B cell (primary cell): ENCODE measurements around the gene TMEM134. TPM values are rescaled to one million over a fixed set of nuclear protein-coding genes. Genes with fewer than 3 reads are reported as not detected.

ENCODE experiments used
- ATAC-seq: fragments of 200-7000 bp; cut with Tn5 transposase; one replicate; pipeline ENCODE4 v1.10.0; 2021; ENCODE audit warnings: low read depth, mild to moderate bottlenecking, moderate number of reproducible peaks, moderate library complexity
- CTCF ChIA-PET: fragments of 350-600 bp; sonication (Branson Sonifier 250); formaldehyde crosslinking; loops from one replicate; lab custom pipeline; 2021; ENCODE audit warnings: antibody characterized with exemption, inconsistent platforms; lab: Charles Lee
- POLR2A ChIA-PET: fragments of 350-600 bp; sonication (Branson Sonifier 250); formaldehyde crosslinking; loops from one replicate; lab custom pipeline; 2021; ENCODE audit warnings: antibody characterized with exemption; lab: Charles Lee
- DNase-seq: peaks from one replicate; pipeline ENCODE4 v3.0.0; 2013
- H2AFZ ChIP-seq: 2 replicates; pipeline ENCODE4 v1.6.1; 2012; ENCODE audit warnings: mild to moderate bottlenecking, low read depth, low read length; ENCODE audit not compliant: insufficient read depth, poor library complexity, severe bottlenecking
- H3K27ac ChIP-seq, 2 donors: 1 replicate in 1 of 2; 2 replicates in 1 of 2; pipeline ENCODE4 v1.5.1; 2012 to 2013; ENCODE audit warnings: low read length in 2 of 2, mild to moderate bottlenecking in 2 of 2, moderate library complexity in 1 of 2
- H3K27me3 ChIP-seq, 4 experiments: fragments of 200-600 bp in 1 of 4; sonication (generic) in 1 of 4; replicated peaks in 1 of 4; 1 replicate in 2 of 4; 2 replicates in 2 of 4; pipeline versions ENCODE4 v1.6.1 to v1.7.0; 2013 to 2016; ENCODE audit warnings: low read length in 3 of 4, mild to moderate bottlenecking in 2 of 4, mixed read lengths in 1 of 4, moderate library complexity in 1 of 4; ENCODE audit not compliant: insufficient read depth in 4 of 4, control insufficient read depth in 3 of 4; ENCODE audit errors: control extremely low read depth in 1 of 4
- H3K36me3 ChIP-seq, 2 experiments: replicated peaks in 1 of 2; 1 replicate in 1 of 2; 2 replicates in 1 of 2; pipeline versions ENCODE4 v1.6.1 to v1.7.1; 2013; ENCODE audit warnings: low read length in 1 of 2; ENCODE audit not compliant: insufficient read depth in 2 of 2, control insufficient read depth in 1 of 2; ENCODE audit errors: control extremely low read depth in 1 of 2, extremely low read depth in 1 of 2
- H3K4me1 ChIP-seq, 2 donors: fragments of 200-600 bp in 1 of 2; sonication (generic) in 1 of 2; 1 replicate in 1 of 2; 2 replicates in 1 of 2; pipeline versions ENCODE4 v1.5.1 to v1.6.1; 2013 to 2017; ENCODE audit warnings: low read length in 2 of 2; ENCODE audit not compliant: control insufficient read depth in 2 of 2, insufficient read depth in 2 of 2
- H3K4me2 ChIP-seq: replicated peaks from 2 replicates; pipeline ENCODE3; 2012; ENCODE audit warnings: mild to moderate bottlenecking, low read depth, low read length; ENCODE audit not compliant: poor library complexity, severe bottlenecking
- H3K4me3 ChIP-seq, 5 experiments: fragments of 200-600 bp in 1 of 5; sonication (generic) in 1 of 5; 1 replicate in 3 of 5; 2 replicates in 2 of 5; pipeline versions ENCODE4 v1.5.1 to v1.7.0; 2011 to 2016; ENCODE audit warnings: low read length in 4 of 5, mild to moderate bottlenecking in 4 of 5, low read depth in 2 of 5, control low read depth in 1 of 5, moderate library complexity in 1 of 5; ENCODE audit not compliant: insufficient read depth in 1 of 5; ENCODE audit errors: control extremely low read depth in 1 of 5, extremely low read depth in 1 of 5
- H3K79me2 ChIP-seq: fragments of 200-600 bp; sonication (generic); one replicate; pipeline ENCODE4 v1.6.0; 2016; ENCODE audit warnings: low read length; ENCODE audit not compliant: control insufficient read depth, insufficient read depth
- H3K9ac ChIP-seq: fragments of 200-600 bp; sonication (generic); 2 replicates; pipeline ENCODE4 v1.6.1; 2017; ENCODE audit warnings: mild to moderate bottlenecking, low read length, moderate library complexity
- H3K9me3 ChIP-seq, 3 donors: one replicate each; pipeline versions ENCODE4 v1.6.1 to v1.7.1; 2013; ENCODE audit warnings: low read length in 2 of 3; ENCODE audit not compliant: control insufficient read depth in 2 of 3, insufficient read depth in 1 of 3; ENCODE audit errors: control extremely low read depth in 1 of 3
- H4K20me1 ChIP-seq: 2 replicates; pipeline ENCODE4 v1.6.0; 2012; ENCODE audit warnings: mild to moderate bottlenecking, low read length; ENCODE audit not compliant: insufficient read depth, control insufficient read depth, poor library complexity, severe bottlenecking
- H3K27ac Mint-ChIP-seq: one replicate; pipeline ENCODE4 v1.8.0; 2021; ENCODE audit warnings: mixed read lengths
- H3K27me3 Mint-ChIP-seq: one replicate; pipeline ENCODE4 v1.8.0; 2021; ENCODE audit warnings: mixed read lengths
- H3K4me1 Mint-ChIP-seq: one replicate; pipeline ENCODE4 v1.8.0; 2021; ENCODE audit warnings: mixed read lengths
- H3K4me3 Mint-ChIP-seq: one replicate; pipeline ENCODE4 v1.8.0; 2021; ENCODE audit warnings: mixed read lengths
- H3K9me3 Mint-ChIP-seq: one replicate; pipeline ENCODE4 v1.8.0; 2022; ENCODE audit warnings: mixed read lengths; ENCODE audit not compliant: insufficient read depth
- EZH2 ChIP-seq: IDR thresholded peaks from 2 replicates; pipeline ENCODE4 v1.6.1; 2012; ENCODE audit warnings: borderline replicate concordance, low read depth, mild to moderate bottlenecking, moderate library complexity, low read length; ENCODE audit not compliant: insufficient read depth, poor library complexity, severe bottlenecking
- WGBS: methylation state at CpG from one replicate; pipeline ENCODE4 v1.1.5; 2013; ENCODE audit warnings: missing lambda C conversion rate; ENCODE audit not compliant: insufficient coverage; 5-methylcytosine and 5-hydroxymethylcytosine counted together
- intact Hi-C: fragments of 100-400 bp; cut with micrococcal nuclease; formaldehyde crosslinking; loops from one replicate; pipeline ENCODE4 v1.10.0; 2022
- polyA plus RNA-seq: library from polyadenylated mRNA; depleted of rRNA; stranded (reverse); fragments of >200 nt; gene quantifications from 2 replicates; pipeline ENCODE4 v1.2.3, GENCODE V29; 2012
- total RNA-seq, 2 donors: library from RNA; stranded (reverse); fragments of 120-200 nt in 1 of 2; gene quantifications; 1 replicate in 1 of 2; 2 replicates in 1 of 2; pipeline versions ENCODE4 v1.2.3 to v1.2.4, GENCODE V29; 2013 to 2022
- TF ChIP-seq, protein P1 (sequence below): fragments of 200-600 bp; IDR thresholded peaks from one replicate; pipeline ENCODE4 v1.8.0; 2022; ENCODE audit warnings: antibody characterized with exemption, mild to moderate bottlenecking

The TMEM134 gene
- total and polyA plus RNA-seq, 2 donors (not counting 1 experiment from before 2014, with no cell fraction given): 167 to 197 TPM

DNA sequence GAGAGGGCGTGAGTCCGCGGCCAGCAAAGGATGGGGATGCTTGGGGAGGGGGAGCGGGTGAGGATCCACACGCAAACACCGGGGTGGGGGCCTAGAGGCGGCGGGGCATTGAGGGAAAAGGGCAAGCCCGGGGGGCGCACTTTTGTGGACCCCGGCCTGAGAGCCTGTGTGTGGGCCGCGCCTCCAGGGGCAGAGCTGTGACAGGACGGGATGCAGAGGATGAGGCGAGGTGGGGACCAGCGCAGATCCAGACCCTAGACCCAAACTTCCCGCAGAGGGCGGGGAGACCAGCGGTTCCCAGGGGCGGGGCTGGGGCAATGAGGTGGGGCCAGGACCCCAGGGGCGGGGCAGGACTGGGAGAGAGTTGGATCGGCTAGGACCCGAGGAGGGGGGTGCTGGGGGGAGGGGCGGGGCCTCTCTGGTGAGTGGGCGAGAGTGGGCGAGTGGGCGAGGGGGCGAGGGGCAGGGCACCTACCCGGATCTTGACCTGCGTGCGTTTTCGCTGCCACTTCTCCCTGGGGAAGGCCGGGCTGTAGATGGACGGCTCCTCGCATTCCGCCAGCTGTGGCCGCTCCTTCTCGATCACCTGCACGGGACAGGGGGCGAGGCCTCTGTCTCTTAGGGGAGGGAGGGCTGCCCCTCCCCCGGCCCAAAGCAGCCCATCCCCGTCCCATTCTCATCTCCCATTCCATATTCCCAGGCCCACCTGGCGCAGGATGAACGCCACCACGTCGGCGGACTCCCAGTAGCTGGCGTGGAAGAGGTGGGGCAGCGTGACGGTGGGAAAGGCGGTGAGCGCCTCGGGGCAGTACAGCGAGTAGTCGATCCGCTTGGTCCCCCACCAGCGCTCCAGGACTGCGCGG is 25.6 kb upstream of the TMEM134 start:
- TF ChIP-seq, protein P1, sequence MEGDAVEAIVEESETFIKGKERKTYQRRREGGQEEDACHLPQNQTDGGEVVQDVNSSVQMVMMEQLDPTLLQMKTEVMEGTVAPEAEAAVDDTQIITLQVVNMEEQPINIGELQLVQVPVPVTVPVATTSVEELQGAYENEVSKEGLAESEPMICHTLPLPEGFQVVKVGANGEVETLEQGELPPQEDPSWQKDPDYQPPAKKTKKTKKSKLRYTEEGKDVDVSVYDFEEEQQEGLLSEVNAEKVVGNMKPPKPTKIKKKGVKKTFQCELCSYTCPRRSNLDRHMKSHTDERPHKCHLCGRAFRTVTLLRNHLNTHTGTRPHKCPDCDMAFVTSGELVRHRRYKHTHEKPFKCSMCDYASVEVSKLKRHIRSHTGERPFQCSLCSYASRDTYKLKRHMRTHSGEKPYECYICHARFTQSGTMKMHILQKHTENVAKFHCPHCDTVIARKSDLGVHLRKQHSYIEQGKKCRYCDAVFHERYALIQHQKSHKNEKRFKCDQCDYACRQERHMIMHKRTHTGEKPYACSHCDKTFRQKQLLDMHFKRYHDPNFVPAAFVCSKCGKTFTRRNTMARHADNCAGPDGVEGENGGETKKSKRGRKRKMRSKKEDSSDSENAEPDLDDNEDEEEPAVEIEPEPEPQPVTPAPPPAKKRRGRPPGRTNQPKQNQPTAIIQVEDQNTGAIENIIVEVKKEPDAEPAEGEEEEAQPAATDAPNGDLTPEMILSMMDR: no peak
- no peak for TF ChIP-seq EZH2
- no peak overlapping the region for H3K27ac Mint-ChIP-seq
- H3K27me3 Mint-ChIP-seq: no peaks in the 10 kb centered on the region
- no peak overlapping the region for H3K4me3 ChIP-seq
- no peaks in the 10 kb centered on the region for H3K9me3 Mint-ChIP-seq
- 98% methylated on average over 39 of the region's 59 CpGs for WGBS
- H3K4me3 Mint-ChIP-seq: no peak overlapping the region
- H3K36me3 ChIP-seq: peaks cover 0 to 86% of the 10 kb centered on the region in 2 experiments
- H3K4me2 ChIP-seq: no peak overlapping the region
- no peak overlapping the region for H2AFZ ChIP-seq
- H3K4me1 ChIP-seq: no peaks in the 10 kb centered on the region
- DNase-seq (no peak), ATAC-seq (no peak)
- no peak overlapping the region for H3K27ac ChIP-seq
- H3K9me3 ChIP-seq: no peaks in the 10 kb centered on the region
- H3K27me3 ChIP-seq: no peaks in the 10 kb centered on the region
- peaks cover 2% of the 10 kb centered on the region for H3K4me1 Mint-ChIP-seq
- intact Hi-C loops: no loop called here
- H4K20me1 ChIP-seq: peaks cover 45% of the 10 kb centered on the region
- H3K79me2 ChIP-seq: peaks cover 12% of the 10 kb centered on the region
- CTCF ChIA-PET: no interaction called here
- POLR2A ChIA-PET: no interaction called here
- no peak overlapping the region for H3K9ac ChIP-seq
